Measurements from ENCODE around the gene TRAFD1.

DNA sequence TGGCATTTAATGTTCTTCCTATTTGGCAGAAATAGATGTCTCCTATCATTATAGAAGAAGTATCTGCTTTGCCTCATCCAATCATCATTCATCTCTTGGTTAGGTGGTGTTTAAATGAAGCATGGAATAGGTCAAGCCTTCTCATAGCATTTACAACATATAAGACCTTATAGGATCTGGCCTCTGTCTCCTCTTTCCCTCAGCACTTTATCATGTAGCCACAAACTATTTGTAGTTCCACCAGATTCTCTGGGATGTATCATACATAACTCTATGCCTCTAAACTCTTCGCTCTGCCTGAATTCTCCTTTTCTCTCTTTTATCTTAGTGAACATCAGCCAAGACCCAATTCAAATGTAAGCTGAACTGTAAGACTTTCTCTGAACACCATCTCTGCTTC, 37.5 kb upstream of the TRAFD1 start:
- TF ChIP-seq, protein P1, sequence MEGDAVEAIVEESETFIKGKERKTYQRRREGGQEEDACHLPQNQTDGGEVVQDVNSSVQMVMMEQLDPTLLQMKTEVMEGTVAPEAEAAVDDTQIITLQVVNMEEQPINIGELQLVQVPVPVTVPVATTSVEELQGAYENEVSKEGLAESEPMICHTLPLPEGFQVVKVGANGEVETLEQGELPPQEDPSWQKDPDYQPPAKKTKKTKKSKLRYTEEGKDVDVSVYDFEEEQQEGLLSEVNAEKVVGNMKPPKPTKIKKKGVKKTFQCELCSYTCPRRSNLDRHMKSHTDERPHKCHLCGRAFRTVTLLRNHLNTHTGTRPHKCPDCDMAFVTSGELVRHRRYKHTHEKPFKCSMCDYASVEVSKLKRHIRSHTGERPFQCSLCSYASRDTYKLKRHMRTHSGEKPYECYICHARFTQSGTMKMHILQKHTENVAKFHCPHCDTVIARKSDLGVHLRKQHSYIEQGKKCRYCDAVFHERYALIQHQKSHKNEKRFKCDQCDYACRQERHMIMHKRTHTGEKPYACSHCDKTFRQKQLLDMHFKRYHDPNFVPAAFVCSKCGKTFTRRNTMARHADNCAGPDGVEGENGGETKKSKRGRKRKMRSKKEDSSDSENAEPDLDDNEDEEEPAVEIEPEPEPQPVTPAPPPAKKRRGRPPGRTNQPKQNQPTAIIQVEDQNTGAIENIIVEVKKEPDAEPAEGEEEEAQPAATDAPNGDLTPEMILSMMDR (IDR thresholded peaks at IDR 0.05; ENCODE audit: insufficient read depth, low read length, poor library complexity, severe bottlenecking): no peak
- TF ChIP-seq EZH2phosphoT487 (conservative IDR thresholded peaks at IDR 0.05; ENCODE audit: low read length): no peak

Data from SU-DHL-6 (cell line).